ENCODE measurements around the gene MRPL38. TPM values are rescaled to one million over a fixed set of nuclear protein-coding genes. Genes with fewer than 3 reads are reported as not detected.
"Not testable (repeated sequence)": the region's sequence is repeated elsewhere in the genome, so short reads cannot be mapped to it uniquely, and the experiment has no call there.

The MRPL38 gene
- total RNA-seq, 1 experiment from 2014 or later = 33.5 TPM

- H2AFZ ChIP-seq (ENCODE audit: low read length) = no peak overlapping the region
- peaks cover 23% of the 10 kb centered on the region for H3K79me2 ChIP-seq (ENCODE audit: low read length)
- H3K27ac ChIP-seq (ENCODE audit: low read length) = no peak overlapping the region
- H3K4me3 ChIP-seq (ENCODE audit: low read length) = no peak overlapping the region
- peaks cover 19% of the 10 kb centered on the region for H3K4me1 ChIP-seq (ENCODE audit: low read length)
- H3K36me3 ChIP-seq (ENCODE audit: insufficient read depth, low read length) = no peaks in the 10 kb centered on the region; the same call in 1 of the 2 replicates
- peaks cover 5% of the 10 kb centered on the region; the same call in 1 of the 2 replicates for H4K20me1 ChIP-seq (ENCODE audit: insufficient read depth, low read depth, low read length)
- no peaks in the 10 kb centered on the region for H3K27me3 ChIP-seq (ENCODE audit: low read length)
- H3K9me3 ChIP-seq (ENCODE audit: low read length) = no peaks in the 10 kb centered on the region
- DNase-seq = no peak
- no peaks in the 10 kb centered on the region for H3K9me2 ChIP-seq (replicated peaks; ENCODE audit: insufficient read depth, low read length)
- no peak overlapping the region for H3K4me2 ChIP-seq (ENCODE audit: low read depth, low read length, poor library complexity, severe bottlenecking)
- H3K9ac ChIP-seq (ENCODE audit: low read length) = no peak overlapping the region
Observed at GRCh38 chr17:75891605-75892555, 12.8 kb downstream of the MRPL38 start.

- H4K20me1 ChIP-seq (ENCODE audit: insufficient read depth, low read depth, low read length) = peaks cover 5% of the 10 kb centered on the region; the same call in 1 of the 2 replicates
- H3K27me3 ChIP-seq (ENCODE audit: low read length) = no peaks in the 10 kb centered on the region
- no peak overlapping the region for H3K9ac ChIP-seq (ENCODE audit: low read length)
- H3K4me1 ChIP-seq (ENCODE audit: low read length) = peaks cover 19% of the 10 kb centered on the region
- no peaks in the 10 kb centered on the region for H3K9me2 ChIP-seq (replicated peaks; ENCODE audit: insufficient read depth, low read length)
- H3K4me3 ChIP-seq (ENCODE audit: low read length) = no peak overlapping the region
- peaks cover 20% of the 10 kb centered on the region for H3K79me2 ChIP-seq (ENCODE audit: low read length)
- no peak for DNase-seq
- no peak overlapping the region for H3K27ac ChIP-seq (ENCODE audit: low read length)
- H3K9me3 ChIP-seq (ENCODE audit: low read length) = no peaks in the 10 kb centered on the region
- no peak overlapping the region for H2AFZ ChIP-seq (ENCODE audit: low read length)
- no peaks in the 10 kb centered on the region; the same call in 1 of the 2 replicates for H3K36me3 ChIP-seq (ENCODE audit: insufficient read depth, low read length)
- no peak overlapping the region for H3K4me2 ChIP-seq (ENCODE audit: low read depth, low read length, poor library complexity, severe bottlenecking)
Observed at GRCh38 chr17:75891022-75891604, 13.6 kb downstream of the MRPL38 start.

DNA sequence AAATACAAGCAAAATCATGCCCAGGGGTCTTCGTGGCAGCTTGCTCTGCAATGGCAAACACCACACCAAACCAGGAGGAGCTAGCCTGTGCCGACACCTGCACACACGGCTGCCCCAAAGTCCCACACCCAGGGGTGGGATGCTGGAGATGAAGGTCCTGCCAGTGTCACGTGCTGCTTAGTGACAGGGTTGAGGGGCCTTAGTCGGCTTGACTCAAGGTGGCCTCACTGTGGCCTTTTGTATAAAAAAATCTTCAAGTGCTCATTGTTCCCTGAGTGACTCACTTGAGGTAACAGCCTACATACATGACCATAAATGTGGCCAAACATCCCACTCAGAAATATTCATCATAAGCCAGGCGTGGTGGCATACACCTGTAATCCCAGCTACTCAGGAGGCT, 15.2 kb downstream of the MRPL38 start:
- Histone ChIP-seq H4K20me1 (ENCODE audit: insufficient read depth, low read depth, low read length) (peaks cover 5% of the 10 kb centered on the region; the same call in 1 of the 2 replicates), H2AFZ (ENCODE audit: low read length) (no peak overlapping the region), H3K9me3 (ENCODE audit: low read length) (no peaks in the 10 kb centered on the region), H3K27me3 (ENCODE audit: low read length) (no peaks in the 10 kb centered on the region), H3K4me2 (ENCODE audit: low read depth, low read length, poor library complexity, severe bottlenecking) (no peak overlapping the region), H3K36me3 (ENCODE audit: insufficient read depth, low read length) (no peaks in the 10 kb centered on the region; the same call in 1 of the 2 replicates), H3K4me1 (ENCODE audit: low read length) (peaks cover 6% of the 10 kb centered on the region), H3K4me3 (ENCODE audit: low read length) (no peak overlapping the region), H3K79me2 (ENCODE audit: low read length) (peaks cover 4% of the 10 kb centered on the region), H3K27ac (ENCODE audit: low read length) (no peak overlapping the region), H3K9me2 (replicated peaks; ENCODE audit: insufficient read depth, low read length) (no peaks in the 10 kb centered on the region), H3K9ac (ENCODE audit: low read length) (no peak overlapping the region)
- no peak for DNase-seq

- Histone ChIP-seq H3K9me2 (replicated peaks; ENCODE audit: insufficient read depth, low read length) (no peaks in the 10 kb centered on the region), H3K4me1 (ENCODE audit: low read length) (no peaks in the 10 kb centered on the region), H3K4me2 (ENCODE audit: low read depth, low read length, poor library complexity, severe bottlenecking) (no peak overlapping the region), H3K27ac (ENCODE audit: low read length) (no peak overlapping the region), H3K79me2 (ENCODE audit: low read length) (no peaks in the 10 kb centered on the region), H4K20me1 (ENCODE audit: insufficient read depth, low read depth, low read length) (peaks cover 5% of the 10 kb centered on the region; the same call in 1 of the 2 replicates), H3K9ac (ENCODE audit: low read length) (no peak overlapping the region), H3K9me3 (ENCODE audit: low read length) (no peaks in the 10 kb centered on the region), H2AFZ (ENCODE audit: low read length) (no peak overlapping the region), H3K4me3 (ENCODE audit: low read length) (no peak overlapping the region), H3K36me3 (ENCODE audit: insufficient read depth, low read length) (no peaks in the 10 kb centered on the region; the same call in 1 of the 2 replicates), H3K27me3 (ENCODE audit: low read length) (no peaks in the 10 kb centered on the region)
- DNase-seq = no peak
Observed at GRCh38 chr17:75888484-75888883, 16.2 kb downstream of the MRPL38 start.

GRCh38 chr17:75885860-75886259, 18.8 kb downstream of the MRPL38 start:
- H3K79me2 ChIP-seq (ENCODE audit: low read length); DNase-seq; H3K27me3 ChIP-seq (ENCODE audit: low read length); H3K9me3 ChIP-seq (ENCODE audit: low read length); H3K27ac ChIP-seq (ENCODE audit: low read length); H3K4me3 ChIP-seq (ENCODE audit: low read length); H3K9ac ChIP-seq (ENCODE audit: low read length); H2AFZ ChIP-seq (ENCODE audit: low read length); H3K9me2 ChIP-seq (replicated peaks; ENCODE audit: insufficient read depth, low read length); H3K4me2 ChIP-seq (ENCODE audit: low read depth, low read length, poor library complexity, severe bottlenecking); H4K20me1 ChIP-seq (ENCODE audit: insufficient read depth, low read depth, low read length); H3K36me3 ChIP-seq (ENCODE audit: insufficient read depth, low read length); H3K4me1 ChIP-seq (ENCODE audit: low read length): not testable (repeated sequence)

DNA sequence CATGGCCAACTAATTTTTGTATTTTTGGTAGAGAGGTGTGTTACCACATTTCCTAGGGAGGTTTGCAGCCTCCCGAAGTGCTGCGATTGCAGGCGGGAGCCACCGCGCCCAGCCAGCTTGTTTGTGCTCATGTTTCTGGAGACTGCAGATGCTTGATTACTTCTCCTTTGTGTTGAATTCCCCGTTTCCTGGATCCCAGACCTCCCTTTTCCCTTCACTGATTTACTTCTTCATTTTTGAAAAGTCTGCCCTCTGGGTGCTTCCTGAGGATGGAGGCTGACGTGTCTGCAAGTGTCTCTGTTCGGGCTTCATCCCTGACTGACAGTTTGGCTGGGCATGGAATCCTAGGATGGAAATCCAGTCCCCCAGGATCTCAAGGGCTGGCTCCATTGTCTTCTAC, 19.3 kb downstream of the MRPL38 start:
- Histone ChIP-seq H3K4me3 (ENCODE audit: low read length) (no peak overlapping the region), H3K27ac (ENCODE audit: low read length) (no peak overlapping the region), H3K4me2 (ENCODE audit: low read depth, low read length, poor library complexity, severe bottlenecking) (no peak overlapping the region), H3K27me3 (ENCODE audit: low read length) (no peaks in the 10 kb centered on the region), H3K9me3 (ENCODE audit: low read length) (no peaks in the 10 kb centered on the region), H3K9ac (ENCODE audit: low read length) (no peak overlapping the region), H2AFZ (ENCODE audit: low read length) (no peak overlapping the region), H3K79me2 (ENCODE audit: low read length) (no peaks in the 10 kb centered on the region), H4K20me1 (ENCODE audit: insufficient read depth, low read depth, low read length) (no peaks in the 10 kb centered on the region), H3K4me1 (ENCODE audit: low read length) (no peaks in the 10 kb centered on the region), H3K36me3 (ENCODE audit: insufficient read depth, low read length) (no peaks in the 10 kb centered on the region; the same call in 1 of the 2 replicates), H3K9me2 (replicated peaks; ENCODE audit: insufficient read depth, low read length) (no peaks in the 10 kb centered on the region)
- DNase-seq = no peak

GRCh38 chr17:75881678-75882454, 22.8 kb downstream of the MRPL38 start:
- Histone ChIP-seq H3K9me3 (ENCODE audit: low read length) (no peaks in the 10 kb centered on the region), H3K9me2 (replicated peaks; ENCODE audit: insufficient read depth, low read length) (no peaks in the 10 kb centered on the region), H3K27me3 (ENCODE audit: low read length) (no peaks in the 10 kb centered on the region), H3K79me2 (ENCODE audit: low read length) (no peaks in the 10 kb centered on the region), H3K27ac (ENCODE audit: low read length) (no peak overlapping the region), H3K4me1 (ENCODE audit: low read length) (peaks cover 16% of the 10 kb centered on the region), H3K9ac (ENCODE audit: low read length) (no peak overlapping the region), H3K4me3 (ENCODE audit: low read length) (no peak overlapping the region), H2AFZ (ENCODE audit: low read length) (no peak overlapping the region), H4K20me1 (ENCODE audit: insufficient read depth, low read depth, low read length) (no peaks in the 10 kb centered on the region), H3K36me3 (ENCODE audit: insufficient read depth, low read length) (no peaks in the 10 kb centered on the region), H3K4me2 (ENCODE audit: low read depth, low read length, poor library complexity, severe bottlenecking) (no peak overlapping the region)
- no peak for DNase-seq

GRCh38 chr17:75880266-75880665, 24.4 kb downstream of the MRPL38 start:
- no peaks in the 10 kb centered on the region for H3K9me2 ChIP-seq (replicated peaks; ENCODE audit: insufficient read depth, low read length)
- no peaks in the 10 kb centered on the region for H3K79me2 ChIP-seq (ENCODE audit: low read length)
- no peaks in the 10 kb centered on the region for H4K20me1 ChIP-seq (ENCODE audit: insufficient read depth, low read depth, low read length)
- peaks cover 31% of the 10 kb centered on the region for H3K4me1 ChIP-seq (ENCODE audit: low read length)
- no peak overlapping the region for H3K9ac ChIP-seq (ENCODE audit: low read length)
- H3K4me3 ChIP-seq (ENCODE audit: low read length) = no peak overlapping the region
- DNase-seq = no peak
- H3K27me3 ChIP-seq (ENCODE audit: low read length) = no peaks in the 10 kb centered on the region
- H3K36me3 ChIP-seq (ENCODE audit: insufficient read depth, low read length) = no peaks in the 10 kb centered on the region
- no peaks in the 10 kb centered on the region for H3K9me3 ChIP-seq (ENCODE audit: low read length)
- H3K4me2 ChIP-seq (ENCODE audit: low read depth, low read length, poor library complexity, severe bottlenecking) = no peak overlapping the region
- no peak overlapping the region for H2AFZ ChIP-seq (ENCODE audit: low read length)
- H3K27ac ChIP-seq (ENCODE audit: low read length) = no peak overlapping the region
